ENCODE results near the gene KIF5C.
"Not testable (repeated sequence)": the region's sequence is repeated elsewhere in the genome, so short reads cannot be mapped to it uniquely, and the experiment has no call there.

Gene KIF5C

GRCh38 chr2:148874868-148875341, at the start of gene KIF5C:
Gene KIF5C, plus strand, starts transcription at chr2:148875227. Its CDS starts 391 bp downstream, at chr2:148875618.
- peak; percentile 75 to 82 for DNase-seq (ENCODE audit: low read depth in 2 of 2)

GRCh38 chr2:148826791-148827190, 48.2 kb upstream of the KIF5C start:
- no peak for DNase-seq (ENCODE audit: low read depth in 2 of 2)

- DNase-seq (ENCODE audit: low read depth in 2 of 2), result no peak
These were observed 46.1 kb upstream of the KIF5C start for GRCh38 chr2:148828941-148829340.

GRCh38 chr2:148829618-148830017, 45.4 kb upstream of the KIF5C start:
- DNase-seq (ENCODE audit: low read depth in 2 of 2), result no peak

- DNase-seq (ENCODE audit: low read depth in 2 of 2), result no peak
These were observed 42.4 kb upstream of the KIF5C start for GRCh38 chr2:148832637-148833036.

- DNase-seq (ENCODE audit: low read depth in 2 of 2), result no peak
These were observed 33.0 kb upstream of the KIF5C start for GRCh38 chr2:148842050-148842449.

GRCh38 chr2:148848146-148848545, 26.9 kb upstream of the KIF5C start:
- DNase-seq (ENCODE audit: low read depth in 2 of 2), result no peak

- DNase-seq (ENCODE audit: low read depth in 2 of 2), result no peak
These were observed 21.6 kb upstream of the KIF5C start for GRCh38 chr2:148853458-148853857.

- no peak for DNase-seq (ENCODE audit: low read depth in 2 of 2)
These were observed 15.0 kb upstream of the KIF5C start for GRCh38 chr2:148860037-148860436.

- no peak for DNase-seq (ENCODE audit: low read depth in 2 of 2)
These were observed 13.7 kb upstream of the KIF5C start for GRCh38 chr2:148861367-148861766.

- not testable (repeated sequence) for DNase-seq (ENCODE audit: low read depth in 2 of 2)
These were observed 12.5 kb upstream of the KIF5C start for GRCh38 chr2:148862478-148862877.

GRCh38 chr2:148865512-148865911, 9.5 kb upstream of the KIF5C start:
- DNase-seq (ENCODE audit: low read depth in 2 of 2), result no peak

- DNase-seq (ENCODE audit: low read depth in 2 of 2), result no peak
These were observed 8.9 kb upstream of the KIF5C start for GRCh38 chr2:148866091-148866490.

GRCh38 chr2:148867079-148867769, 7.8 kb upstream of the KIF5C start:
- no peak for DNase-seq (ENCODE audit: low read depth in 2 of 2)

GRCh38 chr2:148875387-148876051, 492 bp downstream of the KIF5C start:
- no peak for DNase-seq (ENCODE audit: low read depth in 2 of 2)

GRCh38 chr2:148876202-148876594, 1.2 kb downstream of the KIF5C start:
- no peak for DNase-seq (ENCODE audit: low read depth in 2 of 2)

GRCh38 chr2:148876595-148877402, 1.8 kb downstream of the KIF5C start:
- peak; percentile 23 to 28 for DNase-seq (ENCODE audit: low read depth in 2 of 2)

GRCh38 chr2:148877403-148877740, 2.3 kb downstream of the KIF5C start:
- no peak for DNase-seq (ENCODE audit: low read depth in 2 of 2)

GRCh38 chr2:148880636-148881035, 5.6 kb downstream of the KIF5C start:
- DNase-seq (ENCODE audit: low read depth in 2 of 2), result no peak

- no peak for DNase-seq (ENCODE audit: low read depth in 2 of 2)
These were observed 7.0 kb downstream of the KIF5C start for GRCh38 chr2:148882051-148882450.

- DNase-seq (ENCODE audit: low read depth in 2 of 2), result no peak
These were observed 10.2 kb downstream of the KIF5C start for GRCh38 chr2:148885209-148885608.

- no peak for DNase-seq (ENCODE audit: low read depth in 2 of 2)
These were observed 11.0 kb downstream of the KIF5C start for GRCh38 chr2:148885988-148886387.
